NOMO-1 (cell line): ENCODE results near the gene NRIP1.

Source experiments
- DNase-seq, 2 experiments: peaks; one replicate each; lab custom pipeline; 2025; ENCODE audit not compliant: unreplicated experiment in 2 of 2; lab: John Stamatoyannopoulos, UW

NRIP1 gene

GRCh38 chr21:15011967-15012366, 52.8 kb downstream of the NRIP1 start:
- no peak for DNase-seq

GRCh38 chr21:15010645-15011044, 54.2 kb downstream of the NRIP1 start:
- DNase-seq: no peak

- DNase-seq: no peak
These were observed 54.9 kb downstream of the NRIP1 start for GRCh38 chr21:15009837-15010363.

GRCh38 chr21:15007716-15008296, 57.0 kb downstream of the NRIP1 start:
- DNase-seq: no peak

- no peak for DNase-seq
These were observed 58.1 kb downstream of the NRIP1 start for GRCh38 chr21:15006594-15007230.

- DNase-seq: no peak
These were observed 59.4 kb downstream of the NRIP1 start for GRCh38 chr21:15005391-15005790.

- DNase-seq: no peak
These were observed 60.0 kb downstream of the NRIP1 start for GRCh38 chr21:15004721-15005370.

- no peak for DNase-seq
These were observed 61.2 kb downstream of the NRIP1 start for GRCh38 chr21:15003463-15004135.

- DNase-seq: no peak
These were observed 62.8 kb downstream of the NRIP1 start for GRCh38 chr21:15001857-15002606.

- no peak for DNase-seq
These were observed 63.7 kb downstream of the NRIP1 start for GRCh38 chr21:15001113-15001512.

GRCh38 chr21:15000081-15000480, 64.7 kb downstream of the NRIP1 start:
- no peak for DNase-seq

GRCh38 chr21:14998784-14999183, 66.0 kb downstream of the NRIP1 start:
- no peak for DNase-seq

- DNase-seq: no peak
These were observed 66.5 kb downstream of the NRIP1 start for GRCh38 chr21:14998336-14998735.

- no peak for DNase-seq
These were observed 68.9 kb downstream of the NRIP1 start for GRCh38 chr21:14995695-14996490.

- no peak for DNase-seq
These were observed 69.6 kb downstream of the NRIP1 start for GRCh38 chr21:14995226-14995625.

- DNase-seq: no peak
These were observed 71.7 kb downstream of the NRIP1 start for GRCh38 chr21:14993115-14993514.

GRCh38 chr21:14991957-14992356, 72.8 kb downstream of the NRIP1 start:
- no peak for DNase-seq

GRCh38 chr21:14989359-14989758, 75.4 kb downstream of the NRIP1 start:
- no peak for DNase-seq

- DNase-seq: no peak
These were observed 76.0 kb downstream of the NRIP1 start for GRCh38 chr21:14988760-14989159.
